MM.1S (cell line): ENCODE measurements around the gene MRPS15.

Source experiments
- CTCF ChIP-seq: fragments of 300-600 bp; sonication (generic); IDR thresholded peaks from 2 replicates; pipeline ENCODE4 v1.5.1; 2016; ENCODE audit warnings: antibody characterized with exemption, low read length, mixed read lengths
- EZH2 ChIP-seq: fragments of 300-600 bp; sonication (generic); optimal IDR thresholded peaks from 2 replicates; pipeline ENCODE3; 2017; ENCODE audit warnings: low read depth, mild to moderate bottlenecking, antibody characterized with exemption, low read length, mixed read lengths
- EZH2phosphoT487 ChIP-seq: fragments of 300-600 bp; sonication (generic); IDR thresholded peaks from 2 replicates; pipeline ENCODE4 v1.6.1; 2018; ENCODE audit warnings: antibody characterized with exemption, low read length

DNA sequence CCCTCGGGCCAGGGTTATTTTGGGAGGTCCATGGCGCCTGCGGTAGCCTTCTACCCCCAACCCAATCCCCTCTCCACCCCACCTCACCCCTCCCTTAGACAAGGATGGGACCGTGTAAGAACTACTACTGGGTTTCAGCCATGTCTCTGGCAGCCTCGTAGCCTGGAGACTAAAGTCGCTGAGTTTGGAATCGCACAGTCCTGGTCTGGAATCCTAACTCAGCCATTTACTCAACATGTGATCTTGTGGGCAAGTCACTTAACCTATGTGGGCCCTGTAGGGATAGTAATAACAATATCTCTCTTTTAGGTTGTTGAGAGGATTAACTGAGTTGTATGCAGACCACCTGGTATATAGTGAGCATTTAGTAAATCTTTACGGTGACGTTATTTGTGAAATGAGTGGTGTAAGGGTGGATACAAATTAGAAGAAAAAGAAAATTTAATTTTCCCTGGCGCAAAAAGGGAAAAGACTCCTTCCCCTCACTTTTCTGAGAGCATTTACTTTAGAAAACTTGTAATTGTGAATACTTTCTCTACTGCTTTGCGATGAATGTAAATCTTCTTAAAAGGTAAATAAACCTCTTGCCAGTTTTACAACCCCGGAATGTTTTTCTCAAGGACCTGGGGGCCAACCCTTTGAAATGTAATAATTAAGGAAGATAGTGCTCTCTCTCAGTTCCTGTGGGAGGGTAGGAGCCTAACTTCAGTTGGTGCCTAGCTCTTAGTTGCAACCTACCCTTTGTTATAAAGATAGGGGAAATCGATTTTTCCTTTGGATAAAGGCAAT lies 615 bp upstream of the MRPS15 start:
- TF ChIP-seq CTCF (no peak), EZH2 (no peak), EZH2phosphoT487 (no peak)
